MM.1S (cell line): ENCODE measurements around the gene SNRK.

Experiments used
- DNase-seq: peaks from one replicate; pipeline ENCODE4 v3.0.0-alpha.2; 2015
- H2AFZ ChIP-seq: fragments of 300-600 bp; sonication (generic); 2 replicates; pipeline ENCODE4 v1.6.0; 2016; ENCODE audit warnings: antibody characterized with exemption, low read length
- H3F3A ChIP-seq: fragments of 300-600 bp; sonication (generic); 2 replicates; pipeline ENCODE4 v1.6.1; 2016; ENCODE audit warnings: mild to moderate bottlenecking, antibody characterized with exemption, low read length, moderate library complexity, mixed read lengths; ENCODE audit not compliant: insufficient read depth
- H3K27ac ChIP-seq: fragments of 300-600 bp; sonication (generic); 2 replicates; pipeline ENCODE4 v1.5.1; 2016; ENCODE audit warnings: mild to moderate bottlenecking, low read length
- H3K27me3 ChIP-seq: fragments of 300-600 bp; sonication (generic); replicated peaks from 2 replicates; pipeline ENCODE4 v1.6.0; 2016; ENCODE audit warnings: low read length; ENCODE audit not compliant: insufficient read depth
- H3K36me3 ChIP-seq: fragments of 300-600 bp; sonication (generic); replicated peaks from 2 replicates; pipeline ENCODE4 v1.6.1; 2016; ENCODE audit warnings: mild to moderate bottlenecking, low read length, mixed read lengths; ENCODE audit not compliant: insufficient read depth
- H3K4me1 ChIP-seq: fragments of 300-600 bp; sonication (generic); 2 replicates; pipeline ENCODE4 v1.6.1; 2016; ENCODE audit warnings: low read length, mixed read lengths
- H3K4me2 ChIP-seq: fragments of 300-600 bp; sonication (generic); 2 replicates; pipeline ENCODE4 v1.6.0; 2016; ENCODE audit warnings: low read depth, low read length
- H3K4me3 ChIP-seq: fragments of 300-600 bp; sonication (generic); 2 replicates; pipeline ENCODE4 v1.5.1; 2016; ENCODE audit warnings: low read length, mixed read lengths
- H3K79me2 ChIP-seq: fragments of 300-600 bp; sonication (generic); 2 replicates; pipeline ENCODE4 v1.6.1; 2016; ENCODE audit warnings: mixed run types, low read length, mixed read lengths
- H3K9ac ChIP-seq: fragments of 300-600 bp; sonication (generic); 2 replicates; pipeline ENCODE4 v1.6.1; 2016; ENCODE audit warnings: low read length, mixed read lengths
- H3K9me2 ChIP-seq: fragments of 300-600 bp; sonication (generic); replicated peaks from 2 replicates; pipeline ENCODE4 v1.6.1; 2016; ENCODE audit warnings: mild to moderate bottlenecking, low read length, mixed read lengths; ENCODE audit not compliant: insufficient read depth
- H3K9me3 ChIP-seq: fragments of 300-600 bp; sonication (generic); replicated peaks from 2 replicates; pipeline ENCODE4 v1.6.1; 2016; ENCODE audit warnings: mild to moderate bottlenecking, low read length, mixed read lengths; ENCODE audit not compliant: insufficient read depth
- H4K20me1 ChIP-seq: fragments of 300-600 bp; sonication (generic); 2 replicates; pipeline ENCODE4 v1.6.1; 2016; ENCODE audit warnings: mild to moderate bottlenecking, low read length, moderate library complexity, mixed read lengths; ENCODE audit not compliant: insufficient read depth
- EZH2 ChIP-seq: fragments of 300-600 bp; sonication (generic); optimal IDR thresholded peaks from 2 replicates; pipeline ENCODE3; 2017; ENCODE audit warnings: low read depth, mild to moderate bottlenecking, antibody characterized with exemption, low read length, mixed read lengths
- EZH2phosphoT487 ChIP-seq: fragments of 300-600 bp; sonication (generic); IDR thresholded peaks from 2 replicates; pipeline ENCODE4 v1.6.1; 2018; ENCODE audit warnings: antibody characterized with exemption, low read length
- TF ChIP-seq, protein P1 (sequence below): fragments of 300-600 bp; sonication (generic); IDR thresholded peaks from 2 replicates; pipeline ENCODE4 v1.5.1; 2016; ENCODE audit warnings: antibody characterized with exemption, low read length, mixed read lengths

Gene SNRK

DNA sequence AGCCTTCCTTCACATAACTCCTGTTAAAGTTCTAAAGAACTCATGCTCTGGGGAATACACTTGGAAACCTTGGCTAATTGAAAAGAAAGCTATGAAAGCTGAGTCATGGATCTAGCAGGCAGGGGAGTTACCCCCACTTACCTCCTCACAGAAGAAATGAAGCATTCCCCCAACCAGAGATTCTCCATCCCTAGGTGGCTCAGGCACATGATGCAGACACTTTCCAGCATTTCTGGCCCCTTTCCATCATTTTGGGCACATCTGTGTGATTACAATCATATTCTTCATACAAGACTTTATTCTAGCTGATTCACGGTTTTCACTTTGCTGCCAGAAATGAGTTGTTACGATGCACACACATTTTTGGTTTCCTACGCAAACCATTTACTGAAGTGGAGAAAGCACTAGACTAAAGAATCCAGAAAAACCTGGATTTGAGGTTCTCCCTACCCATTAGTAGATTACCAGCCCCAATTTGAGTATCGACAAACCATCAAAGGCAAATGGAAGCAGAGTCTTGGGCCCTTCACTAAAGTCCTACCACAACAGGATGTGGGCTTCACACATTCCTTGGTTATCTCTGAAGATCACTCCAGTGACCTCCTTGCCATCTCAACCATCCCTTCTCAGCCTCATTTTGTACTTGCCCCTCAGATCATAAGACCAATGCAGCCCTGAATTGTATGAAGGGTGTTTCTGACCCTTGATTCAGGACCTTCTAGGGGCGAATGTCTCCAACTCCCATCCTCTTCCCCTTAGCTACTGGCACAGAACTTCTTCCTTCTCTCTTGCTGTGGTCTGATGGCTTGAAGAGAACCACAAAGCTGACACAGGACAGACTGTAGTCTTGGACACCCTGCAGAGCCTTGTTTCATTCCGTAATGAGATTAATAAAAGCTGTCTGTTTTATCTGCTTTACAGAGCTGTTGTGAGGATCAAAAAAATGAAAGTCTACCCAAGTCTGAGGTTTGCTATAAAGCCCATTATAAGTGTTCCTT lies 42.5 kb upstream of the SNRK start:
- H3F3A ChIP-seq = no peaks in the 10 kb centered on the region
- no peak overlapping the region for H3K4me2 ChIP-seq
- no peaks in the 10 kb centered on the region for H3K4me1 ChIP-seq
- no peak overlapping the region for H3K4me3 ChIP-seq
- no peak overlapping the region for H3K27ac ChIP-seq
- H3K36me3 ChIP-seq = no peaks in the 10 kb centered on the region
- no peak for DNase-seq
- no peaks in the 10 kb centered on the region for H3K9me2 ChIP-seq
- no peaks in the 10 kb centered on the region for H3K27me3 ChIP-seq
- TF ChIP-seq EZH2phosphoT487 (no peak), EZH2 (no peak)
- TF ChIP-seq, protein P1, sequence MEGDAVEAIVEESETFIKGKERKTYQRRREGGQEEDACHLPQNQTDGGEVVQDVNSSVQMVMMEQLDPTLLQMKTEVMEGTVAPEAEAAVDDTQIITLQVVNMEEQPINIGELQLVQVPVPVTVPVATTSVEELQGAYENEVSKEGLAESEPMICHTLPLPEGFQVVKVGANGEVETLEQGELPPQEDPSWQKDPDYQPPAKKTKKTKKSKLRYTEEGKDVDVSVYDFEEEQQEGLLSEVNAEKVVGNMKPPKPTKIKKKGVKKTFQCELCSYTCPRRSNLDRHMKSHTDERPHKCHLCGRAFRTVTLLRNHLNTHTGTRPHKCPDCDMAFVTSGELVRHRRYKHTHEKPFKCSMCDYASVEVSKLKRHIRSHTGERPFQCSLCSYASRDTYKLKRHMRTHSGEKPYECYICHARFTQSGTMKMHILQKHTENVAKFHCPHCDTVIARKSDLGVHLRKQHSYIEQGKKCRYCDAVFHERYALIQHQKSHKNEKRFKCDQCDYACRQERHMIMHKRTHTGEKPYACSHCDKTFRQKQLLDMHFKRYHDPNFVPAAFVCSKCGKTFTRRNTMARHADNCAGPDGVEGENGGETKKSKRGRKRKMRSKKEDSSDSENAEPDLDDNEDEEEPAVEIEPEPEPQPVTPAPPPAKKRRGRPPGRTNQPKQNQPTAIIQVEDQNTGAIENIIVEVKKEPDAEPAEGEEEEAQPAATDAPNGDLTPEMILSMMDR = no peak
- H2AFZ ChIP-seq = no peak overlapping the region
- H4K20me1 ChIP-seq = no peaks in the 10 kb centered on the region
- no peaks in the 10 kb centered on the region for H3K79me2 ChIP-seq
- H3K9ac ChIP-seq = no peak overlapping the region
- no peaks in the 10 kb centered on the region for H3K9me3 ChIP-seq

DNA sequence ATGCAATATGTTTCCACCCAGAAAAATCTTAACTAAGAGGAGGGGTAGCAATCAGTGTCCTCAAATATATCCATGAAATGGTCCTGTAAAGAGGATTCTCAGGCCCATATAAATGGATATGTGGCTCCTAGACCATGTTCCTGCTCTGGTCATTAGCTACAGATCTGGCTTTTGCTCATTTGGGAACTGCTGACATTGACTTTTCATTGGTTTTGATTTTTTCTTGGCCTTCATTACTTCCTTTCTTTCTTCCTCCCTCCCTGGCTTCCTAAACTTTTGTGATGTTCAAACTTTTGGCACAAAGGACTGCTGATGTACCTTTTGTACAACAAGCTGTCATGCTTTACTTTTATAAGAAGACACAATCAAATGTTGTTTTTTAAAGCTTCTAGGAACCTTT lies 41.6 kb upstream of the SNRK start:
- no peak for DNase-seq
- Histone ChIP-seq H4K20me1 (no peaks in the 10 kb centered on the region), H2AFZ (no peak overlapping the region), H3K27me3 (no peaks in the 10 kb centered on the region), H3K4me2 (no peak overlapping the region), H3K4me1 (no peaks in the 10 kb centered on the region), H3K9me2 (no peaks in the 10 kb centered on the region), H3K79me2 (no peaks in the 10 kb centered on the region), H3K9me3 (no peaks in the 10 kb centered on the region), H3F3A (no peaks in the 10 kb centered on the region), H3K36me3 (no peaks in the 10 kb centered on the region), H3K4me3 (no peak overlapping the region), H3K9ac (no peak overlapping the region), H3K27ac (no peak overlapping the region)
- TF ChIP-seq EZH2 (no peak), EZH2phosphoT487 (no peak)
- TF ChIP-seq, protein P1 = no peak

GRCh38 chr3:43246976-43247375 lies 39.4 kb upstream of the SNRK start:
- no peaks in the 10 kb centered on the region for H3K9me2 ChIP-seq
- no peaks in the 10 kb centered on the region for H3K79me2 ChIP-seq
- no peak overlapping the region for H3K27ac ChIP-seq
- no peak overlapping the region for H3K9ac ChIP-seq
- H3K4me3 ChIP-seq = no peak overlapping the region
- no peak for DNase-seq
- TF ChIP-seq, protein P1 = no peak
- TF ChIP-seq EZH2 (no peak), EZH2phosphoT487 (no peak)
- H4K20me1 ChIP-seq = no peaks in the 10 kb centered on the region
- no peaks in the 10 kb centered on the region for H3K27me3 ChIP-seq
- no peaks in the 10 kb centered on the region for H3K4me1 ChIP-seq
- no peaks in the 10 kb centered on the region for H3K36me3 ChIP-seq
- no peaks in the 10 kb centered on the region for H3F3A ChIP-seq
- no peaks in the 10 kb centered on the region for H3K9me3 ChIP-seq
- no peak overlapping the region for H3K4me2 ChIP-seq
- no peak overlapping the region for H2AFZ ChIP-seq
